GM12878 (cell line): ENCODE measurements around the gene KCTD17. TPM values are rescaled to one million over a fixed set of nuclear protein-coding genes. Genes with fewer than 3 reads are reported as not detected.

Source experiments
- ATAC-seq: fragments of 200-7000 bp; cut with Tn5 transposase; 3 replicates; pipeline ENCODE4 v1.9.1; 2020; ENCODE audit warnings: mild to moderate bottlenecking, moderate library complexity
- BruUV-seq: library from RNA; stranded (reverse); fragments of 400-500 nt; replicated peaks from 2 replicates; lab custom pipeline; 2021; lab: Mats Ljungman, UMichigan
- CTCF ChIA-PET: fragments of 300-600 bp; sonication (Branson Sonifier 250); formaldehyde crosslinking; extraction: SDS; loops from one replicate; lab custom pipeline; 2021; ENCODE audit warnings: inconsistent platforms; lab: Yijun Ruan, JAX
- POLR2A ChIA-PET: fragments of 350-600 bp; formaldehyde crosslinking; extraction: SDS; loops from one replicate; lab custom pipeline; 2021; ENCODE audit warnings: inconsistent platforms; lab: Charles Lee
- RAD21 ChIA-PET: fragments of 300-600 bp; sonication (Branson Sonifier 250); formaldehyde crosslinking; loops from one replicate; lab custom pipeline; 2023; ENCODE audit warnings: antibody characterized with exemption; ENCODE audit not compliant: unreplicated experiment; lab: Charles Lee
- SMC1A ChIA-PET: fragments of 300-600 bp; sonication (Branson Sonifier 250); formaldehyde crosslinking; loops from one replicate; lab custom pipeline; 2023; ENCODE audit not compliant: unreplicated experiment, uncharacterized antibody; lab: Charles Lee
- DNase-seq: peaks from one replicate; pipeline ENCODE4 v3.0.0-alpha.2; 2011; ENCODE audit warnings: low read depth, low spot score
- FAIRE-seq: peaks from 3 replicates; lab custom pipeline; 2011; peaks lifted over from hg19 to GRCh38; lab: Jason Lieb, UNC
- H2AFZ ChIP-seq: 2 replicates; pipeline ENCODE4 v1.6.0; 2011; ENCODE audit warnings: low read depth, low read length, control low read depth; ENCODE audit not compliant: control insufficient read depth
- H3K27ac ChIP-seq: 2 replicates; pipeline ENCODE4 v1.5.1; 2011; ENCODE audit warnings: control low read depth; ENCODE audit not compliant: control insufficient read depth, insufficient read depth
- H3K27me3 ChIP-seq, 2 experiments: replicated peaks in 1 of 2; 2 replicates each; pipeline versions ENCODE4 v1.6.0 to v1.6.1; 2011; ENCODE audit warnings: low read length in 1 of 2; ENCODE audit not compliant: control insufficient read depth in 2 of 2, insufficient read depth in 2 of 2
- H3K36me3 ChIP-seq, 2 experiments: 2 replicates each; pipeline ENCODE4 v1.5.1; 2011; ENCODE audit warnings: low read length in 1 of 2; ENCODE audit not compliant: control insufficient read depth in 2 of 2, insufficient read depth in 2 of 2
- H3K4me1 ChIP-seq: 2 replicates; pipeline ENCODE4 v1.6.1; 2011; ENCODE audit warnings: mild to moderate bottlenecking, low read length, moderate library complexity, mixed read lengths; ENCODE audit not compliant: control insufficient read depth, insufficient read depth
- H3K4me2 ChIP-seq: 2 replicates; pipeline ENCODE4 v1.6.0; 2011; ENCODE audit warnings: control low read depth; ENCODE audit not compliant: control insufficient read depth, insufficient read depth
- H3K4me3 ChIP-seq: fragments of 200-600 bp; sonication (generic); 2 replicates; pipeline ENCODE4 v1.5.1; 2016
- H3K79me2 ChIP-seq: 2 replicates; pipeline ENCODE4 v1.6.0; 2011; ENCODE audit warnings: low read length; ENCODE audit not compliant: control insufficient read depth, insufficient read depth
- H3K9ac ChIP-seq: 2 replicates; pipeline ENCODE4 v1.8.0; 2011; ENCODE audit warnings: low read length, control low read depth, mixed read lengths; ENCODE audit not compliant: control insufficient read depth, insufficient read depth
- H3K9me3 ChIP-seq: replicated peaks from 3 replicates; pipeline ENCODE4 v1.5.1; 2011; ENCODE audit warnings: mild to moderate bottlenecking, low read length; ENCODE audit not compliant: control insufficient read depth, insufficient read depth
- H4K20me1 ChIP-seq: 2 replicates; pipeline ENCODE4 v1.6.0; 2011; ENCODE audit not compliant: control insufficient read depth, insufficient read depth
- BACH1 ChIP-seq: fragments of 450-650 bp; IDR thresholded peaks from 2 replicates; pipeline ENCODE4 v1.6.1; 2017; ENCODE audit warnings: mild to moderate bottlenecking, borderline replicate concordance
- CREM ChIP-seq: IDR thresholded peaks from 2 replicates; pipeline ENCODE4 v1.6.1; 2014; ENCODE audit warnings: antibody characterized with exemption, low read depth
- FOXM1 ChIP-seq: IDR thresholded peaks from 2 replicates; pipeline ENCODE4 v1.6.1; 2012; ENCODE audit warnings: low read depth, mild to moderate bottlenecking, inconsistent platforms, low read length, moderate library complexity
- IKZF2 ChIP-seq, 2 experiments: fragments of 450-650 bp; IDR thresholded peaks; 2 replicates each; pipeline ENCODE4 v1.6.1; 2017; ENCODE audit warnings: mild to moderate bottlenecking in 2 of 2, moderate library complexity in 2 of 2
- IRF4 ChIP-seq: IDR thresholded peaks from 2 replicates; pipeline ENCODE4 v1.6.1; 2011; ENCODE audit warnings: low read depth, low read length
- JUNB ChIP-seq: IDR thresholded peaks from 2 replicates; pipeline ENCODE4 v1.6.1; 2016; ENCODE audit warnings: antibody characterized with exemption, mild to moderate bottlenecking
- JUND ChIP-seq: IDR thresholded peaks from 2 replicates; pipeline ENCODE4 v1.6.1; 2012; ENCODE audit warnings: low read depth, mild to moderate bottlenecking, low read length, improper control_type of control experiment, moderate library complexity
- NRF1 ChIP-seq: conservative IDR thresholded peaks from 2 replicates; pipeline ENCODE4 v1.6.1; 2011; ENCODE audit warnings: mild to moderate bottlenecking, low read depth, low read length, improper control_type of control experiment
- RBBP5 ChIP-seq: fragments of 200-600 bp; sonication (generic); conservative IDR thresholded peaks from 2 replicates; pipeline ENCODE4 v1.6.1; 2016
- SREBF1 ChIP-seq: IDR thresholded peaks from 2 replicates; pipeline ENCODE4 v1.6.1; 2012; ENCODE audit warnings: mild to moderate bottlenecking, low read length
- STAT1 ChIP-seq: fragments of 450-650 bp; conservative IDR thresholded peaks from 2 replicates; pipeline ENCODE4 v1.6.1; 2014; ENCODE audit warnings: antibody characterized with exemption, mild to moderate bottlenecking
- STAT3 ChIP-seq: IDR thresholded peaks from 2 replicates; pipeline ENCODE4 v1.6.1; 2011; ENCODE audit warnings: low read depth, low read length, improper control_type of control experiment
- SUZ12 ChIP-seq: fragments of 200-600 bp; sonication (generic); IDR thresholded peaks from one replicate; pipeline ENCODE4 v1.6.1; 2018; ENCODE audit warnings: antibody characterized with exemption, mild to moderate bottlenecking; ENCODE audit not compliant: unreplicated experiment
- TARDBP ChIP-seq: IDR thresholded peaks from 2 replicates; pipeline ENCODE4 v1.6.1; 2016; ENCODE audit warnings: borderline replicate concordance
- TCF7 ChIP-seq: IDR thresholded peaks from 2 replicates; pipeline ENCODE4 v1.6.1; 2014; ENCODE audit warnings: antibody characterized with exemption, borderline replicate concordance
- WRNIP1 ChIP-seq: IDR thresholded peaks from 2 replicates; pipeline ENCODE4 v1.6.1; 2011; ENCODE audit warnings: low read depth, low read length, improper control_type of control experiment, borderline replicate concordance
- YBX1 ChIP-seq: fragments of 450-650 bp; IDR thresholded peaks from 2 replicates; pipeline ENCODE4 v1.6.1; 2016; ENCODE audit warnings: antibody characterized with exemption
- ZBED1 ChIP-seq: IDR thresholded peaks from 2 replicates; pipeline ENCODE4 v1.6.1; 2016; ENCODE audit warnings: borderline replicate concordance
- WGBS: methylation state at CpG from one replicate; pipeline ENCODE4 v1.1.6; 2016; ENCODE audit warnings: low lambda C conversion rate; ENCODE audit not compliant: insufficient replicate concordance, insufficient coverage; ENCODE audit errors: missing lambda C conversion rate; 5-methylcytosine and 5-hydroxymethylcytosine counted together
- in situ Hi-C: fragments of 300-500 bp; cut with MboI; formaldehyde crosslinking; loops from 9 replicates; pipeline ENCODE4 v1.14.3; 2018; ENCODE audit warnings: mixed read lengths
- intact Hi-C: fragments of 100-400 bp; cut with micrococcal nuclease; formaldehyde crosslinking; loops from one replicate; pipeline ENCODE4 v1.14.2; 2022; ENCODE audit not compliant: unreplicated experiment
- polyA plus RNA-seq, 11 experiments: library from polyadenylated mRNA; depleted of rRNA in 4 of 11; unstranded in 6 of 11; stranded (reverse) in 5 of 11; fragments of >200 nt; fragmentation: Nextera tagmentation in 4 of 11; fragmentation: Illumina TruSeq in 1 of 11; extraction: Ambion mirVana in 4 of 11; extraction: Trizol in 1 of 11; gene quantifications; 1 replicate in 1 of 11; 2 replicates in 10 of 11; pipeline versions ENCODE4 v1.2.1 to v1.2.3, GENCODE V29; 2011 to 2016; ENCODE audit warnings: inconsistent platforms in 2 of 11, missing spikeins in 2 of 11, low read depth in 1 of 11
- total RNA-seq, 4 experiments: library from RNA; depleted of rRNA in 3 of 4; stranded (reverse); fragments of >200 nt in 3 of 4; fragmentation: Illumina TruSeq in 1 of 4; extraction: Trizol in 1 of 4; gene quantifications; 2 replicates each; pipeline versions ENCODE4 v1.2.1 to v1.2.3, GENCODE V29; 2013 to 2021
- TF ChIP-seq, protein P1 (sequence below): fragments of 450-650 bp; IDR thresholded peaks from 2 replicates; pipeline ENCODE4 v1.6.1; 2014; ENCODE audit warnings: mild to moderate bottlenecking
- TF ChIP-seq, protein P2 (sequence below): fragments of 450-650 bp; IDR thresholded peaks from 2 replicates; pipeline ENCODE4 v1.6.1; 2017; ENCODE audit warnings: mild to moderate bottlenecking, moderate library complexity

KCTD17 gene
- total and polyA plus RNA-seq, 10 of the 15 experiments (the other 5 are each of a cell fraction or from before 2014, with no cell fraction given), result 0.16 to 18.4 (median 10.1) TPM; not detected in 1

- no peak for ATAC-seq
- Histone ChIP-seq H3K9ac (no peak overlapping the region), H2AFZ (no peak overlapping the region), H3K79me2 (no peaks in the 10 kb centered on the region), H4K20me1 (no peaks in the 10 kb centered on the region), H3K4me2 (no peak overlapping the region), H3K27me3 (peaks cover 2% of the 10 kb centered on the region in 2 experiments; a peak in 3 of 4 replicates), H3K4me3 (no peak overlapping the region), H3K27ac (no peak overlapping the region), H3K36me3 (no peaks in the 10 kb centered on the region), H3K9me3 (no peaks in the 10 kb centered on the region), H3K4me1 (peaks cover 11% of the 10 kb centered on the region)
- SMC1A ChIA-PET, result no interaction called here
- in situ Hi-C loops (no loop called here), intact Hi-C loops (no loop called here)
- POLR2A ChIA-PET, result no interaction called here
- CTCF ChIA-PET, result no interaction called here
- FAIRE-seq, result no peak
- 58% methylated on average over 11 of the region's 11 CpGs for WGBS
- TF ChIP-seq SUZ12 (no peak), STAT3 (no peak), CREM (no peak), STAT1 (no peak), YBX1 (no peak), TCF7 (no peak), BACH1 (no peak), IRF4 (no peak), SREBF1 (no peak), JUNB (no peak), WRNIP1 (no peak), TARDBP (no peak), FOXM1 (no peak), RBBP5 (no peak), ZBED1 (no peak), IKZF2 (IDR thresholded peaks at IDR 0.05) (no peak), NRF1 (no peak), JUND (no peak)
- TF ChIP-seq, protein P1, sequence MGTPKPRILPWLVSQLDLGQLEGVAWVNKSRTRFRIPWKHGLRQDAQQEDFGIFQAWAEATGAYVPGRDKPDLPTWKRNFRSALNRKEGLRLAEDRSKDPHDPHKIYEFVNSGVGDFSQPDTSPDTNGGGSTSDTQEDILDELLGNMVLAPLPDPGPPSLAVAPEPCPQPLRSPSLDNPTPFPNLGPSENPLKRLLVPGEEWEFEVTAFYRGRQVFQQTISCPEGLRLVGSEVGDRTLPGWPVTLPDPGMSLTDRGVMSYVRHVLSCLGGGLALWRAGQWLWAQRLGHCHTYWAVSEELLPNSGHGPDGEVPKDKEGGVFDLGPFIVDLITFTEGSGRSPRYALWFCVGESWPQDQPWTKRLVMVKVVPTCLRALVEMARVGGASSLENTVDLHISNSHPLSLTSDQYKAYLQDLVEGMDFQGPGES, result no peak
- TF ChIP-seq, protein P2, sequence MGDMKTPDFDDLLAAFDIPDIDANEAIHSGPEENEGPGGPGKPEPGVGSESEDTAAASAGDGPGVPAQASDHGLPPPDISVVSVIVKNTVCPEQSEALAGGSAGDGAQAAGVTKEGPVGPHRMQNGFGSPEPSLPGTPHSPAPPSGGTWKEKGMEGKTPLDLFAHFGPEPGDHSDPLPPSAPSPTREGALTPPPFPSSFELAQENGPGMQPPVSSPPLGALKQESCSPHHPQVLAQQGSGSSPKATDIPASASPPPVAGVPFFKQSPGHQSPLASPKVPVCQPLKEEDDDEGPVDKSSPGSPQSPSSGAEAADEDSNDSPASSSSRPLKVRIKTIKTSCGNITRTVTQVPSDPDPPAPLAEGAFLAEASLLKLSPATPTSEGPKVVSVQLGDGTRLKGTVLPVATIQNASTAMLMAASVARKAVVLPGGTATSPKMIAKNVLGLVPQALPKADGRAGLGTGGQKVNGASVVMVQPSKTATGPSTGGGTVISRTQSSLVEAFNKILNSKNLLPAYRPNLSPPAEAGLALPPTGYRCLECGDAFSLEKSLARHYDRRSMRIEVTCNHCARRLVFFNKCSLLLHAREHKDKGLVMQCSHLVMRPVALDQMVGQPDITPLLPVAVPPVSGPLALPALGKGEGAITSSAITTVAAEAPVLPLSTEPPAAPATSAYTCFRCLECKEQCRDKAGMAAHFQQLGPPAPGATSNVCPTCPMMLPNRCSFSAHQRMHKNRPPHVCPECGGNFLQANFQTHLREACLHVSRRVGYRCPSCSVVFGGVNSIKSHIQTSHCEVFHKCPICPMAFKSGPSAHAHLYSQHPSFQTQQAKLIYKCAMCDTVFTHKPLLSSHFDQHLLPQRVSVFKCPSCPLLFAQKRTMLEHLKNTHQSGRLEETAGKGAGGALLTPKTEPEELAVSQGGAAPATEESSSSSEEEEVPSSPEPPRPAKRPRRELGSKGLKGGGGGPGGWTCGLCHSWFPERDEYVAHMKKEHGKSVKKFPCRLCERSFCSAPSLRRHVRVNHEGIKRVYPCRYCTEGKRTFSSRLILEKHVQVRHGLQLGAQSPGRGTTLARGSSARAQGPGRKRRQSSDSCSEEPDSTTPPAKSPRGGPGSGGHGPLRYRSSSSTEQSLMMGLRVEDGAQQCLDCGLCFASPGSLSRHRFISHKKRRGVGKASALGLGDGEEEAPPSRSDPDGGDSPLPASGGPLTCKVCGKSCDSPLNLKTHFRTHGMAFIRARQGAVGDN, result no peak
- no peak for DNase-seq
- RAD21 ChIA-PET, result no interaction called here
- BruUV-seq, result no TSS peak
Observed at GRCh38 chr22:37064553-37064952, 13.0 kb downstream of the KCTD17 start.
